HL-60 (cell line): Measurements from ENCODE around the gene H2AZ1.

Experiments
- DNase-seq, 2 experiments: peaks; one replicate each; pipeline ENCODE4 v3.0.0-alpha.2; 2010 to 2020; ENCODE audit warnings: low read depth in 1 of 2, low spot score in 1 of 2
- H3K27ac ChIP-seq: fragments of 250-450 bp; sonication (Bioruptor Pico); replicated peaks from 2 replicates; pipeline ENCODE4 v1.5.1; 2020; ENCODE audit warnings: mild to moderate bottlenecking, moderate library complexity
- H3K27me3 ChIP-seq: fragments of 250-450 bp; sonication (Bioruptor Pico); 2 replicates; pipeline ENCODE4 v1.5.1; 2021; ENCODE audit warnings: mild to moderate bottlenecking, moderate library complexity; ENCODE audit not compliant: insufficient read depth, poor library complexity, severe bottlenecking
- H3K4me3 ChIP-seq: replicated peaks from 2 replicates; pipeline ENCODE4 v1.5.1; 2011; ENCODE audit warnings: mild to moderate bottlenecking, control low read depth, low read length; ENCODE audit not compliant: insufficient read depth
- CTCF ChIP-seq: IDR thresholded peaks from one replicate; pipeline ENCODE4 v1.5.1; 2011; ENCODE audit warnings: low read length, control low read depth, inconsistent platforms; ENCODE audit not compliant: insufficient read depth
- GABPA ChIP-seq: IDR thresholded peaks from 2 replicates; pipeline ENCODE4 v1.6.1; 2012; ENCODE audit warnings: low read depth
- POLR2AphosphoS5 ChIP-seq: IDR thresholded peaks from 2 replicates; pipeline ENCODE4 v1.6.1; 2012; ENCODE audit warnings: low read depth
- REST ChIP-seq: IDR thresholded peaks from 2 replicates; pipeline ENCODE4 v1.6.1; 2012; ENCODE audit warnings: low read depth; ENCODE audit not compliant: insufficient replicate concordance
- SPI1 ChIP-seq: IDR thresholded peaks from 2 replicates; pipeline ENCODE4 v1.6.1; 2012; ENCODE audit warnings: low read depth, mild to moderate bottlenecking, borderline replicate concordance

H2AZ1 gene

GRCh38 chr4:99947190-99947578 is 2.9 kb downstream of the H2AZ1 start:
- H3K4me3 ChIP-seq = peak overlapping the region; percentile 90
- no peak for TF ChIP-seq GABPA
- TF ChIP-seq CTCF = no peak
- TF ChIP-seq SPI1 = no peak
- TF ChIP-seq POLR2AphosphoS5 = peak; percentile 51; the same call in 1 of the 2 replicates
- TF ChIP-seq REST = no peak

GRCh38 chr4:99946356-99947189 is 3.5 kb downstream of the H2AZ1 start, which contains the start of gene DNAJB14:
DNAJB14 (minus strand) TSS chr4:99946618; CDS start chr4:99946571, 47 bp downstream.
- Histone ChIP-seq H3K27ac (peak within 1 kb of the TSS; percentile 76), H3K27me3 (no peaks in the 10 kb centered on the region), H3K4me3 (peak within 1 kb of the TSS; percentile 90)
- DNase-seq = peak; percentile 54 to 81
- TF ChIP-seq REST (peak; percentile 2), SPI1 (no peak; the same call in 1 of the 2 replicates), CTCF (no peak), POLR2AphosphoS5 (peak; percentile 90), GABPA (peak; percentile 79)

More at GRCh38 chr4:99947190-99947578, 2.9 kb downstream of the H2AZ1 start:
- H3K27ac ChIP-seq = peak overlapping the region; percentile 76
- DNase-seq = peak in 1 of 2 experiments; percentile 67
- no peaks in the 10 kb centered on the region for H3K27me3 ChIP-seq

- H3K27me3 ChIP-seq = no peaks in the 10 kb centered on the region
- H3K27ac ChIP-seq = peak overlapping the region; percentile 76
- DNase-seq = peak in 1 of 2 experiments; percentile 47
- TF ChIP-seq REST (no peak), GABPA (peak; percentile 49; the same call in 1 of the 2 replicates)
- peak overlapping the region; percentile 90 for H3K4me3 ChIP-seq
These were observed 4.2 kb downstream of the H2AZ1 start for GRCh38 chr4:99945718-99946355.
